Tibial nerve (tissue), 4 donors: Measurements from ENCODE around the gene OBSCN.
A peak's percentile ranks its signal among the peaks of the same experiment; 100 is the strongest.

Experiments used
- EP300 ChIP-seq, 2 donors: sonication (generic); formaldehyde crosslinking; IDR thresholded peaks; one replicate each; pipeline ENCODE4 v1.6.1; 2017; ENCODE audit warnings: antibody characterized with exemption in 2 of 2, mild to moderate bottlenecking in 1 of 2
- POLR2A ChIP-seq, 2 donors: fragments of 450-650 bp; IDR thresholded peaks; one replicate each; pipeline ENCODE4 v1.6.1; 2017; ENCODE audit warnings: antibody characterized with exemption in 2 of 2, mild to moderate bottlenecking in 2 of 2, moderate library complexity in 2 of 2
- TF ChIP-seq, protein P1 (sequence below), 5 experiments: fragments of 200-600 bp in 3 of 5; fragments of 450-650 bp in 2 of 5; sonication (generic) in 3 of 5; IDR thresholded peaks; one replicate each; pipeline ENCODE4 v1.5.1; 2016 to 2019; ENCODE audit warnings: antibody characterized with exemption in 5 of 5, mild to moderate bottlenecking in 3 of 5, moderate library complexity in 2 of 5

DNA sequence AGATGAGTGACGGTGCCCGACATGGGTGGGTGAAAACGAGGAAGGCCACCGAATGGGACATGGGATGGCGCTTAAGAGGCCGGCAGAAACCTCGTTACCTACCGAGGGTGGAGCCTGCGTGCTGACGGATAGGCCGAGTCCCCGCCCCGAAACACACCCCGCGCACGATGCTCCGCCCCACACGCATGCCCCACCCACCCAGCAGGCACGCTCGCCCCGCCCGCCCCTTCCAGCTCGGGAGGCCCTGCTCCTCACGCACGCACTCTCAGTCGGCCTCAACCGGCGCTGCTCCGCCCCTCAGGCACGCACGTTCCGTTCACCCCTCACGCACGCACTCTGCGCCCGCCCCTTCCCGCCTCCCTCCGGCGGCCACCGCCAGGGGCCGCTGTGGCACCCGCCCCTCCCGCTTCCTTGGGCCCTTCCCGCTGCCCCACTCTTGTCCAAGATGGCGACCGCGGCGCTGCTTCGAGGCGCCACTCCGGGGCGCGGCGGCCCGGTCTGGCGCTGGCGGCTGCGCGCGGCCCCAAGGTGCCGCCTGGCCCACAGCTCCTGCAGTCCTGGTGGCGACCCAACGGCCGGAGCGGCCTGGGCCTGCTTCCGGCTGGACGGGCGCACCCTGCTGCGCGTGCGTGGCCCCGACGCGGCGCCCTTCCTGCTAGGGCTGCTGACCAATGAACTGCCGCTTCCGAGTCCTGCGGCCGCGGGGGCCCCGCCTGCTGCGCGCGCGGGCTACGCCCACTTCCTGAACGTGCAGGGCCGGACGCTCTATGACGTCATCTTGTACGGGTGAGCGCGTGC, 42.3 kb upstream of the OBSCN start, which contains the start of gene IBA57:
- TF ChIP-seq, protein P1, sequence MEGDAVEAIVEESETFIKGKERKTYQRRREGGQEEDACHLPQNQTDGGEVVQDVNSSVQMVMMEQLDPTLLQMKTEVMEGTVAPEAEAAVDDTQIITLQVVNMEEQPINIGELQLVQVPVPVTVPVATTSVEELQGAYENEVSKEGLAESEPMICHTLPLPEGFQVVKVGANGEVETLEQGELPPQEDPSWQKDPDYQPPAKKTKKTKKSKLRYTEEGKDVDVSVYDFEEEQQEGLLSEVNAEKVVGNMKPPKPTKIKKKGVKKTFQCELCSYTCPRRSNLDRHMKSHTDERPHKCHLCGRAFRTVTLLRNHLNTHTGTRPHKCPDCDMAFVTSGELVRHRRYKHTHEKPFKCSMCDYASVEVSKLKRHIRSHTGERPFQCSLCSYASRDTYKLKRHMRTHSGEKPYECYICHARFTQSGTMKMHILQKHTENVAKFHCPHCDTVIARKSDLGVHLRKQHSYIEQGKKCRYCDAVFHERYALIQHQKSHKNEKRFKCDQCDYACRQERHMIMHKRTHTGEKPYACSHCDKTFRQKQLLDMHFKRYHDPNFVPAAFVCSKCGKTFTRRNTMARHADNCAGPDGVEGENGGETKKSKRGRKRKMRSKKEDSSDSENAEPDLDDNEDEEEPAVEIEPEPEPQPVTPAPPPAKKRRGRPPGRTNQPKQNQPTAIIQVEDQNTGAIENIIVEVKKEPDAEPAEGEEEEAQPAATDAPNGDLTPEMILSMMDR (IDR thresholded peaks at IDR 0.05) = peak; percentile 94 to 100 (median 99)
- TF ChIP-seq POLR2A (IDR thresholded peaks at IDR 0.05) (peak; percentile 97 to 98), EP300 (IDR thresholded peaks at IDR 0.05) (peak; percentile 90 to 99)
